Endodermal cell (in vitro differentiated cells): ENCODE data around the gene HDAC4. TPM values are rescaled to one million over a fixed set of nuclear protein-coding genes. Genes with fewer than 3 reads are reported as not detected.

Experiments
- DNase-seq: peaks from one replicate; pipeline ENCODE4 v3.0.0-alpha.2; 2017
- H3K27ac ChIP-seq: 2 replicates; pipeline ENCODE4 v1.5.1; 2013; ENCODE audit warnings: mild to moderate bottlenecking, low read depth, low read length, moderate library complexity
- H3K27me3 ChIP-seq: 2 replicates; pipeline ENCODE4 v1.6.1; 2013; ENCODE audit warnings: mild to moderate bottlenecking, low read length, moderate library complexity; ENCODE audit not compliant: insufficient read depth, control insufficient read depth, poor library complexity, severe bottlenecking
- H3K36me3 ChIP-seq: 2 replicates; pipeline ENCODE4 v1.7.0; 2013; ENCODE audit warnings: mild to moderate bottlenecking, low read length, moderate library complexity; ENCODE audit not compliant: control insufficient read depth, insufficient read depth
- H3K4me1 ChIP-seq: one replicate; pipeline ENCODE4 v1.7.0; 2013; ENCODE audit warnings: low read length; ENCODE audit not compliant: control insufficient read depth, insufficient read depth
- H3K4me3 ChIP-seq: 2 replicates; pipeline ENCODE4 v1.5.1; 2013; ENCODE audit warnings: mild to moderate bottlenecking, low read length, moderate library complexity
- H3K9ac ChIP-seq: 2 replicates; pipeline ENCODE4 v1.6.1; 2013; ENCODE audit warnings: mild to moderate bottlenecking, low read length, moderate library complexity; ENCODE audit not compliant: poor library complexity, severe bottlenecking; ENCODE audit errors: extremely low read depth
- H3K9me3 ChIP-seq: 2 replicates; pipeline ENCODE4 v1.6.1; 2013; ENCODE audit warnings: mild to moderate bottlenecking, low read length, moderate library complexity; ENCODE audit not compliant: control insufficient read depth
- H3K27ac Mint-ChIP-seq: 2 replicates; pipeline ENCODE4 v1.8.0; 2020; ENCODE audit warnings: mixed read lengths
- H3K27me3 Mint-ChIP-seq: 2 replicates; pipeline ENCODE4 v1.8.0; 2021; ENCODE audit warnings: mild to moderate bottlenecking, mixed read lengths; ENCODE audit not compliant: insufficient read depth
- H3K36me3 Mint-ChIP-seq: 2 replicates; pipeline ENCODE4 v1.8.0; 2020; ENCODE audit warnings: low read depth, mixed read lengths
- H3K4me1 Mint-ChIP-seq: 2 replicates; pipeline ENCODE4 v1.8.0; 2020; ENCODE audit warnings: mixed read lengths
- H3K4me3 Mint-ChIP-seq: 2 replicates; pipeline ENCODE4 v1.8.0; 2020; ENCODE audit warnings: mild to moderate bottlenecking, moderate library complexity, mixed read lengths
- H3K9me3 Mint-ChIP-seq: 2 replicates; pipeline ENCODE4 v1.8.0; 2020; ENCODE audit warnings: mild to moderate bottlenecking, mixed read lengths
- CTCF ChIP-seq: fragments of 200-600 bp; sonication (generic); conservative IDR thresholded peaks from 2 replicates; pipeline ENCODE4 v1.5.0; 2021; ENCODE audit warnings: antibody characterized with exemption, mild to moderate bottlenecking
- WGBS, 2 experiments: methylation state at CpG; one replicate each; pipeline versions ENCODE4 v1.1.5 to v1.1.7; 2013; ENCODE audit warnings: missing lambda C conversion rate in 2 of 2, mixed read lengths in 1 of 2; ENCODE audit not compliant: insufficient coverage in 1 of 2, insufficient read length in 1 of 2; 5-methylcytosine and 5-hydroxymethylcytosine counted together
- total RNA-seq, 2 donors: library from RNA; stranded (reverse); fragmentation: NEBNext Ultra II Directional in 1 of 2; extraction: Animal tissue kit (Norgen Biotek cat#: 25700) in 1 of 2; gene quantifications; 2 replicates in 1 of 2; 3 replicates in 1 of 2; pipeline ENCODE4 v1.2.1, GENCODE V29; 2021

The HDAC4 gene
- total RNA-seq, 2 donors from 2014 or later: 45.7 to 51.2 TPM

GRCh38 chr2:239186516-239187357 lies 214.1 kb downstream of the HDAC4 start:
- no peak overlapping the region for H3K27ac ChIP-seq
- Mint-ChIP-seq H3K4me1 (peaks cover 12% of the 10 kb centered on the region), H3K36me3 (peaks cover 48% of the 10 kb centered on the region), H3K27ac (no peak overlapping the region), H3K9me3 (peaks cover 8% of the 10 kb centered on the region), H3K4me3 (no peak overlapping the region), H3K27me3 (no peaks in the 10 kb centered on the region)
- no peaks in the 10 kb centered on the region for H3K27me3 ChIP-seq
- no peak for TF ChIP-seq CTCF
- H3K36me3 ChIP-seq: peaks cover 18% of the 10 kb centered on the region
- H3K4me1 ChIP-seq: no peaks in the 10 kb centered on the region
- peaks cover 13% of the 10 kb centered on the region for H3K9me3 ChIP-seq
- no peak overlapping the region for H3K4me3 ChIP-seq
- no peak overlapping the region for H3K9ac ChIP-seq
- DNase-seq: peak; percentile 22
- 94 to 95% methylated on average over 14 to 20 of the region's 20 CpGs for WGBS, 2 experiments

- Mint-ChIP-seq H3K27me3 (no peaks in the 10 kb centered on the region), H3K9me3 (peaks cover 8% of the 10 kb centered on the region), H3K27ac (no peak overlapping the region), H3K4me1 (peaks cover 12% of the 10 kb centered on the region), H3K4me3 (no peak overlapping the region), H3K36me3 (peaks cover 47% of the 10 kb centered on the region)
- WGBS, 2 experiments: 89 to 97% methylated on average over 7 to 14 of the region's 14 CpGs
- Histone ChIP-seq H3K4me3 (no peak overlapping the region), H3K27ac (no peak overlapping the region), H3K36me3 (peaks cover 18% of the 10 kb centered on the region), H3K4me1 (no peaks in the 10 kb centered on the region), H3K9me3 (peaks cover 13% of the 10 kb centered on the region), H3K9ac (no peak overlapping the region), H3K27me3 (no peaks in the 10 kb centered on the region)
- TF ChIP-seq CTCF: no peak
- DNase-seq: peak; percentile 20
Observed at GRCh38 chr2:239184968-239185903, 215.6 kb downstream of the HDAC4 start.

- H3K36me3 Mint-ChIP-seq: peaks cover 43% of the 10 kb centered on the region
- WGBS, 2 experiments: 90 to 100% methylated on average over 1 to 2 of the region's 2 CpGs
- peaks cover 12% of the 10 kb centered on the region for H3K4me1 Mint-ChIP-seq
- no peaks in the 10 kb centered on the region for H3K4me1 ChIP-seq
- H3K4me3 Mint-ChIP-seq: no peak overlapping the region
- no peak overlapping the region for H3K4me3 ChIP-seq
- H3K9me3 ChIP-seq: peaks cover 9% of the 10 kb centered on the region
- H3K9me3 Mint-ChIP-seq: peaks cover 6% of the 10 kb centered on the region
- H3K27ac Mint-ChIP-seq: no peak overlapping the region
- peak; percentile 13 for DNase-seq
- H3K27ac ChIP-seq: no peak overlapping the region
- no peaks in the 10 kb centered on the region for H3K27me3 Mint-ChIP-seq
- H3K36me3 ChIP-seq: peaks cover 12% of the 10 kb centered on the region
- H3K9ac ChIP-seq: no peak overlapping the region
- no peak for TF ChIP-seq CTCF
- no peaks in the 10 kb centered on the region for H3K27me3 ChIP-seq
Observed at GRCh38 chr2:239184179-239184578, 216.6 kb downstream of the HDAC4 start.
